Inflammatory macrophage treated with lipopolysaccharide for 1 hour (primary cell): ENCODE results near the gene GJC2.

Experiments used
- DNase-seq, 2 donors: peaks; one replicate each; pipeline ENCODE4 v3.0.0-alpha.2; 2020 to 2022

GJC2 gene

DNA sequence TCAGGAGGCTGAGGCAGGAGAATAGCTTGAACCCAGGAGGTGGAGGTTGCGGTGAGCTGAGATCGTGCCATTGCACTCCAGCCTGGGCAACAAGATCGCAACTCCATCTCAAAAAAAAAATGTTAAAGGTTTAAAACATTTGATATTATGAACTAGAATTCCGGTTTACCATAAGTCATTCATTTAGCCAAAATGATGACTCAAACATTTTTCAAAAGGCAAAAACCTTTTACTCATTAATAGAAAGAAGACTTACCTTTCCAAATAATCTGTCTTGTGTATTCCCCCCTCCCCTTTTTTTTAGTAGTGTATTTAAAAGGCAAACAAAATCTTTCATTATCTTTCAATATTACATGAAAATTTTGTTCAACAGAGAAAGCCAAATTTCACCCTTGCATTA lies 32.4 kb upstream of the GJC2 start:
- no peak for DNase-seq

DNA sequence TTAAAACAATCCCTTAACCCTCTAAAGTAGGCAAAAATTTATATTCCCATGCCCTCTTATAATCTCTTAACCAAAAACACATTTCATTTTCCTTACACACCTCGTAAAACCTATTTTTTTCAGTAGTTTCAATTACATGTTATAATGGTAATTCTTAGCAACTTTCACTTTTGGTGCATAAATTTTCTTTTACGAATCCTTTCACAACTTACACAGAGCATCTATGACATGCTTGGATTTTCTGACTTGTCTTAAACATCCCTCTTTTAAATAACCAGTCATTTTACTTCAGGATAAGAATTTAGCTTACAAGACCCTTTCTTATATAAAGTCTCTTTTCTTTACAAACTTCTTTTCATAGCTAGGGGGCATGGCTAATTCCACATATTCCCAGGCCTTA lies 31.7 kb upstream of the GJC2 start:
- no peak for DNase-seq

DNA sequence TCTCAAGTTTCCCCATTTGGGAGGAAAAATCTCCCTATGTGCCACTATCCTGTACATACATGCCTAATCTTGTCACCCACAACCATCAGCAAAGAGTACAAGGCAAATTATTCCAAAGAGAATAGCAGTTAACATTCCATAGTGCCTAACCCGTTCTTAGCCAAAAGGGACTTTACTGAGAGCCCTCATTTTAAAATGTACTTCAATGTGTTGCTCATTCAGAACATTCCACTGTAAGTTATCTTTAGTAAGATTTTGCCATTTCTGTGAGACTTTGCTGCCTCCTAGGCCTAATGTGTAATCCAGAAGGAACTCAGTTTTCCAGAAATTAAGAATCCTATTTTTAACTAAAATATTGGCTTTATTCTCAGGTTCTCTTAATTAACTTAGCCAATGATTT lies 29.4 kb upstream of the GJC2 start:
- no peak for DNase-seq

DNA sequence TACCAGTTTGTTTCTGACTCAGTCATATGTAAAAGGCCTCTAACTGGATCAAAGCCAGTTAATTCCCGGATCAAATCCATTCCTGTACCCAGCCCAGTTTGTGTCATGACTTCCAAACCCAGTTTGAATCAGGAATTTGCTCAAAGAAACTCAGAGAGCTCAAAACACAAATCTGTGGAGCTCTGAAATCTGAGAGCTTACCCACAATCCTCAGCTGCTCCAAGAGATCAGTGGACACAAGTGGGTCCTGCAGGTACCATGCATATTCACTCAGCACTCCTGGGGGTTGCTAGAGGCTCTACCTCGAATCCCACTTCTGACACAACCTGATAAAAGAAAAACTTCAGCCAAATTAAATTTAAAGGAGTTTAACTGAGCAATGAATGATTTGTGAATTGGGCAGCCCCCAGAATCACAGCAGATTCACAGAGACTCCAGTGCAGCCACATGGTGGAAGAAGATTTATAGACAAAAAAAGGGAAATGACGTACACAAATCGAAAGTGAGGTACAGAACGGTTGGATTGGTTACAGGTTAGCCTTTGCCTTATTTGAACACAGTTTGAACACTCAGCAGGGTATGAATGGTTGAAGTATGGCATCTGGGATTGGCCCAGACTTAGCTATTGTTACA lies 28.8 kb upstream of the GJC2 start:
- DNase-seq = no peak

DNA sequence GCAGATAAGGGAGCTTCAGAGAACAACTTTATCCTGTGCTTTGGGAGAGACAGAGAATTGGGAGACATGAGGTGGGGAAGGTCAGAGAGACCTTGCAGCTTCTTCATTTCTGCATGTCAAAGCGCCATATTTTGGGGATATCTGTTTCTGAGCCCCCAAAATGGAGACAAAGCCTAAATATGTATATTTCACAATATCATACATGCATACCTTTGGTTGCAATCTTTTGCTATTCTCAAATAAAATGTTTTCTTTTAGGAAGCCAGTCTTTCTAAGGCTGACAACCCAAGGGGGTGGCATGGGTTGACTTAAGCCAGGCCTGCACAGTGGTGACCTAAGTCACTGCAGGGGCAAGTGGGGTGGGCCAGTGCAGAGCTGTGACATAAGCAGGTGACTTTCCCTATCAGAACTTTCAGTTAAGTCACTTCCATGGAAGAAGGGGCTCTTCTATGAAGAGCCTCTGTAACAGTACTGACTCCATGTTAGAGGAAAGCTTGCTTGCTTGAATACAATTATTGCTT lies 26.7 kb upstream of the GJC2 start:
- DNase-seq = no peak

DNA sequence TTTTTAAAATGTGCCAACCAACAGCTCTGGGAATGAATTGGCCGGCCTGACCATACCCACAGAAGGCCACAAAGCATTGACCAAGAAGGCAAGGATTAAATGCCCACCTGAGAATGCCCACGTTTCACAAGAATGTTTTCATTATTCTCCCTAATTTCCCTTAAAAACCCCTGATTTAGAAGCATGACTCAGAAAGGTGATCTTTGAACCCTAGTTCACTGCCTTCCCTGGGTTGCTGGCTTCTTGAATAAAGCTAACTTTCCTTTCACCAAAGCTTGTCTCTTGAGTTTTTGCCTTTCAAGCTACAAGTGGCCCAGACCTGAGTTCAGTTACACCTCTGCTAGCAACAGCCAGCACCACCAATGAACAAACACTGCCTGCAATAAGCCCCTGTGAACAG lies 26.2 kb upstream of the GJC2 start:
- DNase-seq = no peak

DNA sequence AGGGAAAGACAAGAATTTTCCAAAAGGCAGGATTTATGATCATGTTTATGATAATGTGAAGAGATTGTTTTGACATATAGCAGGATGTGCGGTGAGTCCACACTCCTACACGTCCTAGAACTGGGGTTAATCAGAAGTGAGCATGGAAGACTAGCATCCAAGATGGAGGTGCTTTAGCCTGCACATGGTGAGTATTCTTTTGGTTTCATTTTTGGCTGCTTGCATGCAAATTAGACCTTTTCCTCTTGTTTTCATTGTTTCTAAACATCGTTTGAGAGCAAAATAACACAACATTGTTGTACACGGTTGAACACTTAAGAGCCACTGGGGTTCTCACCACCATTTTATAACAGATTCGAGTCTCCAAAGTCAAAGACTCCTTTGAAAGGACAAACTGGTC lies 24.5 kb upstream of the GJC2 start:
- no peak for DNase-seq

DNA sequence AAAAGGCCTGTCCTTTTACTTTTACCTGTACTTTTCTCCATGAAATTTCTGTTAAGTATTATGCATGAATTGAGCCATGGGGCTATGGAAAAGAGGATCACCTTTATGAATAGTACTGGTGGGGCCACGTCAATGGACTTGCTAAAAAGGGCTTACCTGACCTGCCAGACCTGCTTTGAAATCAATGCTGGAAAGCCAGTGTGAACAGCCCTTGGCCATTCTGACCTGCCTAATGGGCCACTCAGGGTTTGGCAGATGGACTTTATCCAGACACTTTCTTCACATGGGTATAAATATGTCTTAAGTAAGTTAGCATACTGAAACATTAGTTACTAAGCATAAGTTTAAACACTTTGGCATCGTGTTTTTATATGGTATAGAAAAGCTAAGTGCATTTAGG lies 18.0 kb upstream of the GJC2 start:
- no peak for DNase-seq

DNA sequence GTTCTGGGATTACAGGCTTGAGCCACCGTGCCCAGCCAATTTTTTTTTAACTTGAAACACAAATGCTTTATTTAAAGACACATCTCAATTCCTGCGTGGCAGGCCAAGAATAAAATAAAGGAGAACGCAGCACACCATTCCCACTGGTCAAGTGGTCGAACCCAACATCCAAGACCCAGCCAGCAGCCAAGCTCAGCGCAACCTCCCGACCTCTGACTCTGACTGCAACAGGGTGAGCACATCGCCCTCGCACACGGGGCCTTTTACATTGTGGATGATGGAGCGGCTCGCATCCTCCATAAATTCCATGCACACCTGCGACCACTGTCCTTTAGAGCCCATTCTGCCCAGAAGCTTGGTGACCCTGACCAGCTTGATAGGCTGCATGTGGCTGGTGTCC lies 15.1 kb upstream of the GJC2 start:
- DNase-seq = no peak

DNA sequence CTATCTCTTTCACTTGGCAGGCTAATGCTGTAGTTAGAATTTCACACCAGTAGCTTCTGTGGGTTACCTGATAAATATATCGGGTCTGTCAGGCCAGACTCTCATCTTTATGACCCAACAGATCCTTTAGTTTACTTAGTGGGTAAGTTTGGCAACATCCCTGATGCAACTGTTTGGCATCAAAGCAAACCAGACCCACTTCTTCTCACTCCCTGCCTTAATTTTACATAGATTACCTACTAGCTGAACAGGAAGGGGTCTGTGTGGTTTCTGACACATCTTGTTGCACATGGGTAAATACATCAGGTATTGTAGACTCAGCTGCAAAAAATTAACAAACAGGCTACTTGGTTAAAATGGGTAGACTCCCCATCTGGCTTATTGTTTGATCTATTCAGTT lies 12.8 kb upstream of the GJC2 start:
- DNase-seq = no peak

DNA sequence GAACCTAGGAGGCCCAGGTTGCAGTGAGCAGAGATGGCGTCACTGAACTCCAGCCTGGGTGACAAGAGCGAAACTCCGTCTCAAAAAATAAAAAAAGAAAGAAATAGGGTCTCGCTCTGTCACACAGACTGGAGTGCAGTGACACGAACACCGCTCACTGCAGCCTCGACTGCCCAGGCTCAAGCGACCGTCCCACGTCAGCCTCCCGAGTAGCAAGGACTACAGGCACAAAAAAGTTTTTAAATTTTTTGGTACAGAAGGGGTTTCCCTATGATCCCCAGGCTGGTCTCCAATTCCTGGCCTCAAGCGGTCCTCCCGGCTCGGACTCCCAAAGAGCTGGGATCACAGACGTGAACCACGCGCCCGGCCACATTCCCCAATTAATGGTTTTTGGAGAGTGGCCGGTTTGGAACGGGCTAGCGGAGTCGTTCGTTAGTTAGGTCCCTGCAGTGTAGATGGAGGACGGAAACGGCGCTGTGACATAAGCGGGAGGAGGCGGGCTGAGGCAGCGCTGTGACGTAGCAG lies 10.3 kb upstream of the GJC2 start:
- no peak for DNase-seq

DNA sequence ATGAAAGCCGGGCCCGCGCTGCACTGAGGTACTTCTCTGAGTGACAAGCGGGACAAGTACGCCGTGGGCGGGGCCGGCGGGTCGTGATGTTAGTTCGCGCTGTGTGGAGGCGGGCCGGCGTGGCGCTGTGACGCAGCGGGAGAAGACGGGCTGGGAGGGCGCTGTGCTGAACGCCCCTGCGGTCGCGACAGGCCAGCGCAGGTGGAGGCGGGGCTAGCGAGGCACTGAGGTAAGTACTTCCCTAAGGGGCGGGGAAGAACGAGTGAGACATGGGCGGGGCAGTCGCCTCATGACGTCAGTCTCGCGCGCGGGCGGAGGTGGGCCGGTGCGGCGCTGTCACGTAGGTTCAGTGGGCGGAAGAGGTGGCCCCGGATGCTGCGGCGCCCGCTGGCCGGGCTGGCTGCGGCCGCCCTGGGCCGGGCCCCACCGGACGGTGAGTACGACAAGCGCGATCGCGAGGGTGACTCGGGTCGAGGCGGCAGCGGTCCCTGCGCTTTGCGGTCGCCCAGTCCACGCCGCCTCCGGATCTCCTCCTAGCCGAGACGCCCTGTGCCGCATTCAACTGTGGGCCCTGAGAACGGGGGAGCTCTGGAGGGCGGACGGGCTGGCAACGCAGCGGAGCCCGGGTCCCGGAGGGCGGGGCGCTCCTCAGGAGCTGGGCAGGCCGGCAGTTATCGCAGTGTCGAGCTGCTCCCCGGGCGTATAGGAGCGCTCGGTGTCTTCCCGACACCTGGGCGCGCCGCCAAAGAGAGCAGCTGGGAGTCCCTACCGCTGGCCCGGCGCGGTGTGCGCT lies 9.6 kb upstream of the GJC2 start, which contains the start of gene GUK1:
Gene GUK1, plus strand, starts transcription at position 349 of the 793 bp plus-strand sequence. Its CDS starts 24 bp downstream, at position 373.
- DNase-seq = peak; percentile 99 to 100

DNA sequence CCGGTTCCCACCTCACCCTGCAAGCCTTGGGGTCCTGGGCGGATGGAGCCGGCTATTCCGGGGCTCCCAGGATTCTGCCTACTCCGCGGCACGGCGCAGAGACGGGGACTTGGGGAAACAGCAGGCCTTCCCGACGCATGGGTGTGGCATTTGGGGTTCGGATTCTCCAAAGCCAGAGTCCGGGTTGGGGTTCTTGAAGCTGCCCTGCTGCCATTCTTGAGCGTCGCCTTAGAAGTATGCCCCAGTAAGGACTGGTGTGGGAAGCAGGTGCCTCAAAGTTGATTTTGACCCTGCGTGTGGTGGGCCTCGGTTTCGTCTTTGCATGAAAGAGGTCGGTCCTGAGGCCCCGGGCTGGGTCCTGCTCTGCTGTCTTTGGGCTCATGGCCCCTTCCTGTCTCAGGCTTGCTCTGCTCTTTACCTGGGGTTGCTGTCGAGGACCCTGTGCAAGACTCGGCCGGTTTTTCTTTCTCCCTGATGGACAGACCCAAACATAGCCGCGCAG lies 9.0 kb upstream of the GJC2 start:
- peak in 1 of 2 donors; percentile 24 for DNase-seq

DNA sequence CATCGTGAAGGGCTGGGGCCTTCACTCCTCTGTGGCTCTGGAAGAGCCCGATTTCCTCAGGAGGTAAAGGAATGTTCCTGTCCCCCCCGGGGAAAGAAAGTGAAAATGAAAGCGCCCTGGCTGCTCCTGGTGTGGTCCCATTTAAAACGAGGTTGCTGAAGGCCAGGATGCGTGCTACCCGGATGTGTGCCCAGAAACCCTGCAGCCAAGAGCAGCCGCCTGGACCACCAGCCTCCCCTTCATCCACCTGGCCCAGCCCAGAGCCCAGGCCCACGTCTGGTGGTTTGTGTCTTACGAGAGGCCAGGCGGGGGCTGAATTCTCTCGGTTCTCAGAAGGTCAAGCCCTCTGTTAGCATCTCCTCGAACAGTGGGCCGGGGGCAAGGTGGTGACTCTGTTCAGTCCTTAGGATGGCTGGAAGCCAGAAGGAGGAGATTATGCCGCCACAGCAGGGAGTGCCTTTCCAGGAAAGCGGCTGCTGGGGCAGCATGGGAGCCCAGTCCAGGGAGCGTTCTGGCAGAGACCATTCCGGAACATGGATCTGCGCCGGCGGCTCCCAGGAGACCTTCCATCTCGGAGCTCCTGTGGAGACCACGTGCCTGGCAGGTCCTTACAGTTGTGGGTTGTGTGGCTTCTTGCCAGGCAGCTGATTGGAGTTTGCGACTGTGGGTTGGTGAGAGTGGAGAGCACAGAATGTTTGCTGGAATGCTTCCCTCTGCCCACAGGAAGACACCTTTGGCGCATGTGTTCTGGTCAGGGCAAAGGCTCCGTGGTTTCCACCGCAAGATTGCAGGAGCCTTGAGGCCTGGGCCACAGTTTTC lies 8.3 kb upstream of the GJC2 start:
- DNase-seq = no peak

DNA sequence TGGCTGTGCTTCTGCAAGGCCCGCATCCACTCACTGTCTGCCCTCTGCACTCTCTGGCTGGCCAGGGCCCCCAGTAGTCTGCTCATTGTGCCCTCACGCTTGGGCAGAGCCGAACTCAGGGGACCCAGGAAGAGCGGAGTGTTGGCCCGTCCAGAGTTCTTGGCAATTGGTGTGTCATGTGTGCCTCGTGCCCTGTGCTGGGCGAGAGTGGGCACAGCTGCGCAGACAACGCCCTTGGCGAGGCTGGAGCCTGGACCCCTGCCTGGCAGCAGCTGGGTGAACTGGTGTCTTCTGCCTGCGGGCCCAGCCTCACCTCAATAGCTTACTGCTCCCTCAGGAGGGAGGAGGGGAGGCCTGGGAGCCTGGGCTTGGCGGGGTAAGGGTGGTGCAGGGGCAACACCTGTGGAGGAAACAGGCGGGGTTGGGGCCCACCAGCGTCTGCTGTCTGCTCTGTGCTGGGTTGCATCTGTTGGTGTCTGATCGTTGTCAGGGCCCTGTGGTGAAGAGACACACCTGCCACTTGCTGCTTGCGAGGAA lies 7.5 kb upstream of the GJC2 start:
- no peak for DNase-seq

DNA sequence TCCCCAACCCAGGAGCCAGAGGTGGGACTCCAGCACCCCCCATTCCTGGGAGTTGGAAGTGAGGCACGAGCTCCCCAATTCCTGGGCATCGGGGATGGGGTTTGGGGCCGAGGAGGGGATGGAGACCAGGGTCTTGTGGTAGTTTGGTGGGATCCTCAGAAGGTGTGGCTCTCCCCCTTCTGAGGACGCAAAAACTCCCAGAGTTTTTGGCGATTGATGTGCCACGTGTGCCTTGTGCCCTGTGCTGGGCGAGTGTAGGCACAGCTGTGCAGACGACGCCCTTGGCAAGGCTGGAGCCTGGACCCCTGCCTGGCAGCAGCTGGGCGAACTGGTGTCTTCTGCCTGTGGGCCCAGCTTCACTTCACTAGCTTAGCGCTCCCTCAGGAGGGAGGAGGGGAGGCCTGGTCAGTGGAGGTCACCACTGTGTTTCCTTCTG lies 7.0 kb upstream of the GJC2 start:
- DNase-seq = no peak

DNA sequence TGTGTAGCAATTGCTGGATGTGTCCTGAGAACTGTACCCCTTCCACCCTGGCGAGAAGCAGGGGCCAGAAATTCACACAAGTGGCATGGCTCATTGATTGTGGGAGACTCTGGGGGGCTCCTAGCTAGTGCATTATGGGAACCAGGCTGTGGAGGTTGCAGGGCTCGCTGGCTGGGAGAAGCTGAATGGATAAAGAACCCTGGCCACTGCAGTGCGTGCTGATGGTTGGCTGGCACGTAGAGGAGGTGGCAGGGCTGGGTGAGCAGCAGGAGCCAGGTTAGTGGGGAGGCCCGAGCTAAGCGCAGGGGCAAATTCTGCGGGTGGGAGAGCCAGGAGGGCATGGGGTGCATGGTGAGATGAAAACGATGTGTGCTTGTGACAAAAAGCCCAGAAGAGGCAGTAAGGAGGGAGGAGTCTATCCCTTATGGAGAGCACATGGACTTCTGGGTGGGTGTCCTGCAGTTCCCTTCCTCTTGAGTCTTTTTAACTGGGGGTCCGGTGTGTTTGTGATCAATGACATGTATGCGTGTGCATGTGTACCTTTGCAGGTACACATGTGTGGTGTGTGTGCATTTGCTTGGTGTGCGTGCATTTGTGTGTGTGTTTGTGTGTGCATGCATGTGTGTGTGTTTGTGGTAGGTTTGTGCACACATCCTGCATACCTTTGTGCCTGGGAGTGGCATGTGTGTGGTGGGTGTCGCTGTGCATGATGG lies 6.1 kb upstream of the GJC2 start:
- DNase-seq = no peak

DNA sequence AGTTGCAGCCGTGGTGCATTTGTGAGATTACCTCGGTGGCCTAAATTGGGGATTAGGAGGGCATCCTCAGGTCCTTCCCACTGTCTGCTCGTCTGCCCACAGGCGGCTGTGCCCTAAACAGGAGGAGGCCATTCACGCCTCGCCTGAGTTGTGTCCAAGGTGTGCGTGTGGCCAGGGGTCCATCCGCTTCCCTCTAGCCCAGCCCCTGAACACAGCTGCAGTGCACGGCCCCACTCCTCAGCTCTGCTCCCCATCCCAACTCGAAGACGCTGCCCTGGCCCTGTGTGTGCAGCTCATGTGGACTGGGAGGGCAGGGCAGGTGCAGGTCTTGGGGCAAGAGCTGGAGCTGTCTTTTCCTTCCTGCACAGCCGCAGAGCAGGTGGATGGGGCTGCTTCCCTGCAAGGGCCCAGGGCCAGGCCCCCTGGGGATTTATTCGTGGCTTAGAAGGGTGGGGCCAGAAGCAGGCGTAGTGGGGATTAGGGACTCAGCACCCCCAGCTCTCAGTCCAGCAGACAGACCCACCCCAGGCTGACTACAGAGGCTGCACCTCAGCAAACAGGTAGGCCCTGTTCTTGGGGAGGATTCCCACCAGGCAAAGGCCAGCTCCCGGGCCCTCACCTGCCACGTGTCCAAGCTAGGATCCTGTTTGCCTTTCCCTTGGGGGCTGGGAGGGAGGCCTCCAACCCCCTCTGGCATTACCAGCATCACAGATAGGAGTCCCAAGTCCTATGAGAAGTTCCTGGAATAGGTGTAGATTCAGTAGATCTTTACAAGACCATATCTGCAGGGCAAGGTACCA lies 5.3 kb upstream of the GJC2 start:
- DNase-seq = no peak

DNA sequence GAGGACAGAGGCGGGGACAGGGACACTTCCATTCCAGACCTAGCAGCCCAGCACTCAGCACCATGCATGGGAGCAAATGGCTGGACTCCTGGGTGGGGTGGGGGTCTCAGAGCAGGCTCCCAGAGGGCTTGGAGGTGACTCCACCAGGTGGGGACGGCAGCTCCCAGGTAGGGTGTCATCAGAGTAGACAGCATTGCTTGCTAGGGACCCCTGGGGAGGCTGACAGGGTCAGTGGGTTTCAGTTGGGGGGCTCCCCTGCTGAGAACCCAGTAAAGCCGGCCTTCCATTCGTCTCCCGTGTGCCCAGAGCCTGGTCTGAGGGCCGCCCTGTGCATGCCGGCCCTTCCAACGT lies 4.8 kb upstream of the GJC2 start:
- no peak for DNase-seq

DNA sequence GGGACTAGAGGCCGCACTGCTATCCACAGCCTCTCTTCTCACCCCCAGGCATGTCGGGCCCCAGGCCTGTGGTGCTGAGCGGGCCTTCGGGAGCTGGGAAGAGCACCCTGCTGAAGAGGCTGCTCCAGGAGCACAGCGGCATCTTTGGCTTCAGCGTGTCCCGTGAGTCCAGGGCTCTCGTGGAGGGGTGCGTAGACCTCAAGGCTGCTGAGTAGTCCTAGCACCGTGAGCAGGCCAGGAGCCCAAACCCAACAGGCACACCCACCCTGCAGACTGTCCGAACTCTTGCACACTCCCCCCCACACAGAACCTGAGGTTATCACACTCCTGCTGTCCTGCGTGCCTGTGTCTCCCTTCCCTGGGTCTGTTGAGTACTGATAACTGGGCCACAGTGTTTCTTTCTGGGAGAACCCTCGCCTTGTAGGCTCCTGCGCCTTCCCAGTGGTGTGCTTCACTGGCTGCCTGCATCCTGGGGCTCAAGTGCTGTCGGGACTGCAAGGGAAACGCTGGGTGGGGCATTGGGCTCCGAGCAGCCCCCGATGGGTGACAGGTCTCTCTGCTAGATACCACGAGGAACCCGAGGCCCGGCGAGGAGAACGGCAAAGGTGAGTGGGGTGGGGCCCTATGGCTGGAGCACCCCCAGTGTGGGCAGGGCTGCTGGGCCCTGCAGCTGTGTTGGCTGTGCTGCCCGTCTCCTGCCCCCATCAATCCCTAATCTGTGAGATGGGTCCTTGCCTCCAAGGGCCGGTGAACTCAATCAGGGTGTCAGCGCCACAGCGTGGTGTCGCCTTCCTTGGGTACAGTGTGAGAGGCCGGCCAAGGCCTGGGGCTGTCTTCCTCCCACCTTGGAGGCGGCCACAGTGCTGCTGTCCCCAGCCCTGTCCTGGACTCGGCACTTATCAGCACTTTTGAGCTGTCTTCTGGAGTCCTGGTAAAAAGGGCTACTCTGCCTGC lies 4.0 kb upstream of the GJC2 start:
- no peak for DNase-seq
